SK-N-SH (cell line): ENCODE measurements around the gene PXDN. TPM values are rescaled to one million over a fixed set of nuclear protein-coding genes. Genes with fewer than 3 reads are reported as not detected.

Experiments used
- CTCF ChIA-PET: fragments of 300-600, 350-600 bp; formaldehyde crosslinking; extraction: SDS; loops from one replicate; lab custom pipeline; 2021; lab: Yijun Ruan, JAX
- POLR2A ChIA-PET: fragments of 350-600 bp; sonication (Branson Sonifier 250); formaldehyde crosslinking; extraction: SDS; loops from one replicate; lab custom pipeline; 2020; ENCODE audit warnings: antibody characterized with exemption, inconsistent platforms; lab: Yijun Ruan, JAX
- DNase-seq: peaks from one replicate; pipeline ENCODE4 v3.0.0; 2012
- H2AFZ ChIP-seq: fragments of 200-600 bp; sonication (generic); 2 replicates; pipeline ENCODE4 v1.8.1; 2016; ENCODE audit warnings: antibody characterized with exemption, mild to moderate bottlenecking, low read depth
- H3F3A ChIP-seq: fragments of 200-600 bp; sonication (generic); replicated peaks from 2 replicates; pipeline ENCODE3; 2016; ENCODE audit warnings: antibody characterized with exemption, mild to moderate bottlenecking; ENCODE audit not compliant: insufficient read depth
- H3K27ac ChIP-seq, 2 experiments: fragments of 200-500 bp in 1 of 2; fragments of 200-600 bp in 1 of 2; sonication (Bioruptor generic) in 1 of 2; sonication (generic), shearing (Covaris generic) in 1 of 2; 2 replicates each; pipeline versions ENCODE4 v1.5.1 to v1.6.1; 2014 to 2016; ENCODE audit warnings: low read depth in 2 of 2, inconsistent platforms in 1 of 2, low read length in 1 of 2, mild to moderate bottlenecking in 1 of 2, mixed read lengths in 1 of 2
- H3K27me3 ChIP-seq: fragments of 200-600 bp; sonication (generic), shearing (Covaris generic); 2 replicates; pipeline ENCODE4 v1.6.1; 2016; ENCODE audit warnings: mixed run types; ENCODE audit not compliant: insufficient read depth
- H3K36me3 ChIP-seq, 2 experiments: fragments of 200-500 bp in 1 of 2; fragments of 200-600 bp in 1 of 2; sonication (Bioruptor generic) in 1 of 2; sonication (generic) in 1 of 2; replicated peaks in 1 of 2; 2 replicates each; pipeline versions ENCODE3 to v1.5.1; 2014 to 2016; ENCODE audit warnings: low read length in 1 of 2, mild to moderate bottlenecking in 1 of 2; ENCODE audit not compliant: insufficient read depth in 2 of 2, control insufficient read depth in 1 of 2
- H3K4me1 ChIP-seq, 2 experiments: fragments of 200-500 bp in 1 of 2; fragments of 200-600 bp in 1 of 2; sonication (Bioruptor generic) in 1 of 2; sonication (generic), shearing (Covaris generic) in 1 of 2; 2 replicates each; pipeline versions ENCODE4 v1.5.1 to v1.6.1; 2014 to 2016; ENCODE audit warnings: low read depth in 1 of 2, low read length in 1 of 2, mixed run types in 1 of 2; ENCODE audit not compliant: insufficient read depth in 2 of 2, control insufficient read depth in 1 of 2
- H3K4me2 ChIP-seq: fragments of 200-600 bp; sonication (generic), shearing (Covaris generic); 2 replicates; pipeline ENCODE4 v1.6.1; 2017; ENCODE audit warnings: mixed run types
- H3K4me3 ChIP-seq, 2 experiments: fragments of 200-500 bp in 1 of 2; fragments of 200-600 bp in 1 of 2; sonication (Bioruptor generic) in 1 of 2; sonication (generic), shearing (Covaris generic) in 1 of 2; 2 replicates each; pipeline versions ENCODE4 v1.5.1 to v1.8.1; 2014 to 2016; ENCODE audit warnings: low read depth in 2 of 2, inconsistent platforms in 1 of 2, low read length in 1 of 2, mild to moderate bottlenecking in 1 of 2, mixed read lengths in 1 of 2, moderate library complexity in 1 of 2
- H3K79me2 ChIP-seq: fragments of 200-600 bp; sonication (generic); 2 replicates; pipeline ENCODE4 v1.8.1; 2017; ENCODE audit warnings: mild to moderate bottlenecking; ENCODE audit not compliant: insufficient read depth
- H3K9ac ChIP-seq: fragments of 200-600 bp; sonication (generic); 2 replicates; pipeline ENCODE4 v1.6.1; 2017; ENCODE audit warnings: mixed run types
- H3K9me2 ChIP-seq: fragments of 200-600 bp; sonication (generic); 2 replicates; pipeline ENCODE4 v1.6.1; 2017; ENCODE audit warnings: mixed run types
- H3K9me3 ChIP-seq: fragments of 200-600 bp; sonication (generic); 2 replicates; pipeline ENCODE4 v1.6.1; 2017; ENCODE audit warnings: mixed run types, mild to moderate bottlenecking, moderate library complexity
- H4K20me1 ChIP-seq: fragments of 200-600 bp; sonication (generic); 2 replicates; pipeline ENCODE4 v1.6.1; 2017; ENCODE audit warnings: mild to moderate bottlenecking, mixed run types; ENCODE audit not compliant: insufficient read depth
- CHD2 ChIP-seq: fragments of 150-350 bp; IDR thresholded peaks from 2 replicates; pipeline ENCODE4 v1.6.1; 2018; ENCODE audit warnings: low read length; ENCODE audit not compliant: partially characterized antibody
- FOSL2 ChIP-seq: IDR thresholded peaks from 2 replicates; pipeline ENCODE4 v1.4.0; 2012; ENCODE audit warnings: low read depth, mild to moderate bottlenecking, moderate library complexity, borderline replicate concordance
- FOXM1 ChIP-seq: IDR thresholded peaks from 2 replicates; pipeline ENCODE4 v1.4.0; 2012; ENCODE audit warnings: low read depth, mild to moderate bottlenecking
- GABPA ChIP-seq: IDR thresholded peaks from 2 replicates; pipeline ENCODE4 v1.4.0; 2012; ENCODE audit warnings: low read depth, mild to moderate bottlenecking
- GATA2 ChIP-seq: sonication (generic); formaldehyde crosslinking; IDR thresholded peaks from 2 replicates; pipeline ENCODE4 v1.5.0; 2020; ENCODE audit warnings: mild to moderate bottlenecking, missing genetic modification reagents
- IRF3 ChIP-seq: fragments of 150-350 bp; IDR thresholded peaks from 2 replicates; pipeline ENCODE4 v1.6.1; 2016; ENCODE audit warnings: mild to moderate bottlenecking, low read depth, low read length
- MEF2A ChIP-seq: IDR thresholded peaks from 2 replicates; pipeline ENCODE4 v1.4.0; 2012; ENCODE audit warnings: low read depth, borderline replicate concordance
- NRF1 ChIP-seq: IDR thresholded peaks from 2 replicates; pipeline ENCODE4 v1.6.1; 2012; ENCODE audit warnings: low read depth, mild to moderate bottlenecking, low read length
- RXRA ChIP-seq: IDR thresholded peaks from 2 replicates; pipeline ENCODE4 v1.4.0; 2012; ENCODE audit warnings: low read depth, mild to moderate bottlenecking, borderline replicate concordance
- SIN3A ChIP-seq: IDR thresholded peaks from 2 replicates; pipeline ENCODE4 v1.6.1; 2012; ENCODE audit warnings: low read depth, mild to moderate bottlenecking, low read length, moderate library complexity, borderline replicate concordance
- TEAD4 ChIP-seq: IDR thresholded peaks from 2 replicates; pipeline ENCODE4 v1.4.0; 2012; ENCODE audit warnings: mild to moderate bottlenecking, borderline replicate concordance; ENCODE audit not compliant: insufficient read depth
- WGBS: methylation state at CpG from one replicate; pipeline ENCODE4 v1.1.6; 2017; ENCODE audit warnings: low lambda C conversion rate; 5-methylcytosine and 5-hydroxymethylcytosine counted together
- polyA plus RNA-seq, 3 experiments: library from polyadenylated mRNA; depleted of rRNA; stranded (reverse); fragments of >200 nt; gene quantifications; 2 replicates each; pipeline ENCODE4 v1.2.3, GENCODE V29; 2012
- TF ChIP-seq, protein P1 (sequence below): IDR thresholded peaks from 2 replicates; pipeline ENCODE4 v1.4.0; 2012; ENCODE audit warnings: low read depth, borderline replicate concordance

The PXDN gene
- polyA plus RNA-seq, 1 of the 3 experiments (the other 2 are of a cell fraction), result 146 TPM

DNA sequence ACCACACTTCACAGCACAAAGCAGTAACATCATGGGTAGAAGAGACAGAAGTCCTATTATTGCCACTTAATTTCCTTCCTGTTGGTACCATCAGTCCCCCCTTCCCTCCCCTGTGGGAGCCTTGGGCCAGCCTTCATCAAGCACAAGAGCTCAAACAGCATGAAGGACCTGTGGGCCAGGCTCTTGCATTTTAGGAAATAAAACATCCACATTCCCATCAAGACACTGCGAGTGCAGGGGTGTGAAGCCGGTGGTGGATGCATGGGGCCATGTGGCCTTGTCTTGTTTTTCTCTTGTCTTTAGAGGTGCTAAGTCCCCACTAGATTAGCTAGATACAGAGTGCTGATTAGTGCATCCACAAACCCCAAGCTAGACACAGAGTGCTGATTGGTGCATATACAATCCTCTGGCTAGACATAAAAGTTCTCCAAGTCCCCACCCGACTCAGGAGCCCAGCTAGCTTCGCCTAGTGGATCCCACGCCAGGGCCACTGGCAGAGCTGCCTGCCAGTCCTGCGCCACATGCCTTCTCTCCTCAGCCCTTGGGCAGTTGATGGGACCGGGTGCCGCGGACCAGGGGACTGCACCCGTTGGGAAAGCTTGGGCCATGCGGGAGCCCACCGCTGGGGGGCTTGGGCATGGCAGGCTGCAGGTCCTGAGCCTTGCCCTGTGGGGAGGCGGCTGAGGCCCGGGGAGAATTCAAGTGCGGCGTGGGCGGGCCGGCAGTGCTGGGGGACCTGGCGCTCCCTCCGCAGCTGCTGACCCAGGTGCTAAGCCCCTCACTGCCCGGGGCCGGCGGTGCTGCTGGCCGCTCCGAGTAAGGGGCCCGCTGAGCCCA lies 14.7 kb upstream of the PXDN start (continued):
- TF ChIP-seq, protein P1, sequence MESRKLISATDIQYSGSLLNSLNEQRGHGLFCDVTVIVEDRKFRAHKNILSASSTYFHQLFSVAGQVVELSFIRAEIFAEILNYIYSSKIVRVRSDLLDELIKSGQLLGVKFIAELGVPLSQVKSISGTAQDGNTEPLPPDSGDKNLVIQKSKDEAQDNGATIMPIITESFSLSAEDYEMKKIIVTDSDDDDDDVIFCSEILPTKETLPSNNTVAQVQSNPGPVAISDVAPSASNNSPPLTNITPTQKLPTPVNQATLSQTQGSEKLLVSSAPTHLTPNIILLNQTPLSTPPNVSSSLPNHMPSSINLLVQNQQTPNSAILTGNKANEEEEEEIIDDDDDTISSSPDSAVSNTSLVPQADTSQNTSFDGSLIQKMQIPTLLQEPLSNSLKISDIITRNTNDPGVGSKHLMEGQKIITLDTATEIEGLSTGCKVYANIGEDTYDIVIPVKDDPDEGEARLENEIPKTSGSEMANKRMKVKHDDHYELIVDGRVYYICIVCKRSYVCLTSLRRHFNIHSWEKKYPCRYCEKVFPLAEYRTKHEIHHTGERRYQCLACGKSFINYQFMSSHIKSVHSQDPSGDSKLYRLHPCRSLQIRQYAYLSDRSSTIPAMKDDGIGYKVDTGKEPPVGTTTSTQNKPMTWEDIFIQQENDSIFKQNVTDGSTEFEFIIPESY, result no peak

- no peaks in the 10 kb centered on the region; the same call in 1 of the 2 replicates for H3K27me3 ChIP-seq
- CTCF ChIA-PET, result interaction anchor here (0.9 to 9.4 kb wide), 7 partner anchors 9 to 211 kb away, joined by 3 to 114 read pairs (median 6); no protein-coding TSS in a partner anchor
- no peak overlapping the region for H3K9ac ChIP-seq
- H3K36me3 ChIP-seq, result no peaks in the 10 kb centered on the region
- no peaks in the 10 kb centered on the region for H3F3A ChIP-seq
- H2AFZ ChIP-seq, result no peak overlapping the region
- TF ChIP-seq IRF3 (no peak), TEAD4 (no peak), FOSL2 (no peak), NRF1 (no peak)
- no peaks in the 10 kb centered on the region for H3K9me3 ChIP-seq
- no peak overlapping the region for H3K4me2 ChIP-seq
- H3K27ac ChIP-seq, result no peak overlapping the region; a peak in 1 of 4 replicates
- POLR2A ChIA-PET, result interaction anchor here (1.0 kb wide), 1 partner anchor 10 kb away, joined by 3 read pairs; no protein-coding TSS in a partner anchor
- no peak for DNase-seq
- no peaks in the 10 kb centered on the region for H3K79me2 ChIP-seq
- no peaks in the 10 kb centered on the region for H4K20me1 ChIP-seq
- H3K4me1 ChIP-seq, result peaks cover 0 to 12% of the 10 kb centered on the region in 2 experiments; a peak in 1 of 4 replicates
- H3K9me2 ChIP-seq, result no peaks in the 10 kb centered on the region
- H3K4me3 ChIP-seq, result no peak overlapping the region
- whole genome bisulfite sequencing, result 64% methylated on average over 5 of the region's 5 CpGs
Observed at GRCh38 chr2:1758171-1758570, 13.9 kb upstream of the PXDN start.

DNA sequence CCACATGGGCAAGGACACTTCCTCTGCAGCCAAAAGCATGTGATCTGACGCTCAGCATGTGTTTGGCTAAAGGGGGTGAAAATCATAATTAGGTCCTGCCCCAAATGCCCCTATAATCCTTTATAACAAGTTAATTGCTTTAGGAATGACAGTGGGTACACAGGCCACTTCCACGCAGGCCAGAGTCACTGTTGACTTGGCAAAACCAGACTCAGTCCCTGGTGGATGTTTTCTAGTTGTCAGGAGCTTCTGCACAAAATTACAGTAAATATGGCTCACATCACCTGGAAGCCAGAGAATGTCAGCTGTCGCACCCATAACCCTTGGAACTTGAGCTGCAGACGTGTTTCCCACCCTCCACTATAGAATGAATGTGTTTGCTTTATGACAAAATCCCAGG lies 13.3 kb upstream of the PXDN start:
- POLR2A ChIA-PET, result interaction anchor here (1.0 kb wide), 1 partner anchor 10 kb away, joined by 3 read pairs; no protein-coding TSS in a partner anchor
- CTCF ChIA-PET, result interaction anchor here (0.9 to 9.4 kb wide), 6 partner anchors 9 to 211 kb away, joined by 3 to 114 read pairs (median 6); no protein-coding TSS in a partner anchor
- no peaks in the 10 kb centered on the region; the same call in 1 of the 2 replicates for H3K27me3 ChIP-seq
- TF ChIP-seq CHD2 (no peak), GATA2 (CRISPR knock-in tag) (no peak), FOXM1 (no peak), TEAD4 (no peak), GABPA (no peak), FOSL2 (no peak), SIN3A (no peak), MEF2A (no peak), RXRA (no peak), IRF3 (no peak)
- TF ChIP-seq, protein P1, result no peak
- H3K27ac ChIP-seq, result no peak overlapping the region; a peak in 1 of 4 replicates
- no peaks in the 10 kb centered on the region for H3K9me3 ChIP-seq
- H3K79me2 ChIP-seq, result no peaks in the 10 kb centered on the region
- H2AFZ ChIP-seq, result no peak overlapping the region
- no peaks in the 10 kb centered on the region for H3F3A ChIP-seq
- H3K4me2 ChIP-seq, result no peak overlapping the region
- no peaks in the 10 kb centered on the region for H3K9me2 ChIP-seq
- no peaks in the 10 kb centered on the region for H4K20me1 ChIP-seq
- no peak for DNase-seq
- 50% methylated on average over 4 of the region's 4 CpGs for WGBS
- H3K9ac ChIP-seq, result no peak overlapping the region
- peaks cover 0 to 12% of the 10 kb centered on the region in 2 experiments; a peak in 1 of 4 replicates for H3K4me1 ChIP-seq
- H3K4me3 ChIP-seq, result no peak overlapping the region
- no peaks in the 10 kb centered on the region for H3K36me3 ChIP-seq
